HepG2 (cell line): ENCODE data around the gene CMTM1. TPM values are rescaled to one million over a fixed set of nuclear protein-coding genes. Genes with fewer than 3 reads are reported as not detected.
A peak's percentile ranks its signal among the peaks of the same experiment; 100 is the strongest.

ENCODE experiments used
- FOXK2 ChIP-seq: fragments of 450-650 bp; IDR thresholded peaks from 2 replicates; pipeline ENCODE4 v1.6.1; 2016
- NFE2 ChIP-seq: sonication (generic); formaldehyde crosslinking; IDR thresholded peaks from 2 replicates; pipeline ENCODE4 v1.4.0; 2020; ENCODE audit warnings: missing genetic modification reagents
- RBM22 ChIP-seq: fragments of 200-400 bp; formaldehyde crosslinking; optimal IDR thresholded peaks from 2 replicates; pipeline ENCODE3; 2017; ENCODE audit warnings: mild to moderate bottlenecking, low read length, moderate library complexity
- RFX5 ChIP-seq: IDR thresholded peaks from 2 replicates; pipeline ENCODE4 v1.6.1; 2011; ENCODE audit warnings: low read depth, low read length, improper control_type of control experiment
- RFXAP ChIP-seq: sonication (generic); formaldehyde crosslinking; IDR thresholded peaks from 2 replicates; pipeline ENCODE4 v1.4.0; 2020; ENCODE audit warnings: missing genetic modification reagents, borderline replicate concordance
- SALL1 ChIP-seq: sonication (generic); formaldehyde crosslinking; IDR thresholded peaks from 2 replicates; pipeline ENCODE4 v1.8.0; 2022; ENCODE audit warnings: mild to moderate bottlenecking, missing genetic modification reagents
- SRSF4 ChIP-seq: fragments of 200-400 bp; formaldehyde crosslinking; IDR thresholded peaks from one replicate; pipeline ENCODE4 v1.6.1; 2018; ENCODE audit warnings: mild to moderate bottlenecking, low read depth, low read length, moderate library complexity; ENCODE audit not compliant: poor library complexity, severe bottlenecking
- TMF1 ChIP-seq: sonication (generic); formaldehyde crosslinking; IDR thresholded peaks from 2 replicates; pipeline ENCODE4 v1.8.1; 2022; ENCODE audit warnings: low read depth, missing genetic modification reagents
- YY1 ChIP-seq: IDR thresholded peaks from 2 replicates; pipeline ENCODE4 v1.6.1; 2011; ENCODE audit warnings: low read length, low read depth, moderate library complexity, mild to moderate bottlenecking; ENCODE audit not compliant: insufficient read depth, insufficient replicate concordance
- ZFP1 ChIP-seq: IDR thresholded peaks from 2 replicates; pipeline ENCODE4 v1.6.1; 2016
- ZNF326 ChIP-seq: sonication (generic); formaldehyde crosslinking; IDR thresholded peaks from 2 replicates; pipeline ENCODE4 v1.4.0; 2020; ENCODE audit warnings: missing genetic modification reagents, borderline replicate concordance
- ZNF562 ChIP-seq: sonication (generic); formaldehyde crosslinking; IDR thresholded peaks from 2 replicates; pipeline ENCODE4 v1.8.0; 2022; ENCODE audit warnings: missing genetic modification reagents, borderline replicate concordance
- ZNF747 ChIP-seq: sonication (generic); formaldehyde crosslinking; IDR thresholded peaks from 2 replicates; pipeline ENCODE4 v1.8.1; 2023; ENCODE audit warnings: missing genetic modification reagents, mild to moderate bottlenecking, borderline replicate concordance
- polyA plus RNA-seq, 8 experiments: library from polyadenylated mRNA; depleted of rRNA in 3 of 8; stranded (reverse) in 7 of 8; unstranded in 1 of 8; fragments of >200 nt; fragmentation: Illumina TruSeq in 4 of 8; extraction: Trizol in 4 of 8; gene quantifications; 2 replicates each; pipeline versions ENCODE4 v1.2.1 to v1.2.3, GENCODE V29; 2011 to 2016; ENCODE audit warnings: low read depth in 4 of 8, missing spikeins in 1 of 8, mixed read lengths in 1 of 8; ENCODE audit not compliant: insufficient read depth in 1 of 8
- total RNA-seq, 5 experiments: library from RNA; depleted of rRNA; stranded (reverse); fragments of >200 nt; fragmentation: Illumina TruSeq; extraction: Trizol; gene quantifications; 2 replicates each; pipeline ENCODE4 v1.2.3, GENCODE V29; 2016; ENCODE audit warnings: low read depth in 1 of 5
- TF ChIP-seq, protein P1 (sequence below): sonication (generic); formaldehyde crosslinking; IDR thresholded peaks from 2 replicates; pipeline ENCODE4 v1.4.0; 2020; ENCODE audit warnings: missing genetic modification reagents
- TF ChIP-seq, protein P2 (sequence below): sonication (generic); formaldehyde crosslinking; IDR thresholded peaks from 2 replicates; pipeline ENCODE4 v1.5.0; 2020; ENCODE audit warnings: mild to moderate bottlenecking, missing genetic modification reagents, borderline replicate concordance
- TF ChIP-seq, protein P3 (sequence below): sonication (generic); IDR thresholded peaks from 2 replicates; pipeline ENCODE4 v1.6.1; 2016; ENCODE audit warnings: low read depth, borderline replicate concordance

The CMTM1 gene
- total and polyA plus RNA-seq, 2 of the 13 experiments (the other 11 are each of a cell fraction or from before 2014, with no cell fraction given) = 1.7 to 2.9 TPM

DNA sequence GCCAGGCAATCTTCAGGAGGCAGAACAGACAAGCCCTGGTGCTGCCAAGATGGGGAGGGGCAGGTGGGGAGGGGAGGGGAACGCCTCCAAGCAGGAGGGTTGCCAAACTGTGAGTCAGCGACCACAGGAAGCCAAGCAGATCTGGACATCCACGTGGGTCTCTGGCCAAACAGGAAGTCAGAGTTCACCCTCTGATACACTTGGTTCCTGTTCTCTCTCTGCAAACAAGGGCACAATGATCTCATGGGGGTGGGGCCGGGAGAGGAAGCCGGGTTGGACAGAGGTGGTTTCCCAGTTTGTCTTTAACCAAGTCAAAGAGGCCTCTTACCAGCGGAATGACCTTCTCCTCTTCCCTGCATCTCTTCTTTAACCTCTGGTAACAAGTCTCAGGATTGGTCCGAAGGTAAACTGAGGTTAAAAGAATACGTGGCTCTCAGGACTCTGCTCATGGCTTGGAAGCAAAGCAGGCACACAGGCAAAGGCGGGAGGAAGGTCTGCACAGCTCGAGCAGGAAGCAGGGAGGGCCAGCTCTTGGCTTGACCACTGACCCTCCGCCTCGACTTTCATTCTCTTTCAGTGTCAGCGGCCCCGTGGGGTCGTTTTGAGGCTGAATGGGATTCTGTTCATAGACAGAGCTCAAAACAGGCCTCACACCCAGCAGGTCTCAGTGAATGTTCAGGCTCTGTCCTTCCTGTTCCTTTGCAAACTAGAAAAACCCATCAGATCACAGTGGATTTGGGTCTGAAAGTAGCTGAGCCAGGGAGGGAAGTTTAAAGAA is 49.2 kb upstream of the CMTM1 start (continued):
- TF ChIP-seq, protein P1, sequence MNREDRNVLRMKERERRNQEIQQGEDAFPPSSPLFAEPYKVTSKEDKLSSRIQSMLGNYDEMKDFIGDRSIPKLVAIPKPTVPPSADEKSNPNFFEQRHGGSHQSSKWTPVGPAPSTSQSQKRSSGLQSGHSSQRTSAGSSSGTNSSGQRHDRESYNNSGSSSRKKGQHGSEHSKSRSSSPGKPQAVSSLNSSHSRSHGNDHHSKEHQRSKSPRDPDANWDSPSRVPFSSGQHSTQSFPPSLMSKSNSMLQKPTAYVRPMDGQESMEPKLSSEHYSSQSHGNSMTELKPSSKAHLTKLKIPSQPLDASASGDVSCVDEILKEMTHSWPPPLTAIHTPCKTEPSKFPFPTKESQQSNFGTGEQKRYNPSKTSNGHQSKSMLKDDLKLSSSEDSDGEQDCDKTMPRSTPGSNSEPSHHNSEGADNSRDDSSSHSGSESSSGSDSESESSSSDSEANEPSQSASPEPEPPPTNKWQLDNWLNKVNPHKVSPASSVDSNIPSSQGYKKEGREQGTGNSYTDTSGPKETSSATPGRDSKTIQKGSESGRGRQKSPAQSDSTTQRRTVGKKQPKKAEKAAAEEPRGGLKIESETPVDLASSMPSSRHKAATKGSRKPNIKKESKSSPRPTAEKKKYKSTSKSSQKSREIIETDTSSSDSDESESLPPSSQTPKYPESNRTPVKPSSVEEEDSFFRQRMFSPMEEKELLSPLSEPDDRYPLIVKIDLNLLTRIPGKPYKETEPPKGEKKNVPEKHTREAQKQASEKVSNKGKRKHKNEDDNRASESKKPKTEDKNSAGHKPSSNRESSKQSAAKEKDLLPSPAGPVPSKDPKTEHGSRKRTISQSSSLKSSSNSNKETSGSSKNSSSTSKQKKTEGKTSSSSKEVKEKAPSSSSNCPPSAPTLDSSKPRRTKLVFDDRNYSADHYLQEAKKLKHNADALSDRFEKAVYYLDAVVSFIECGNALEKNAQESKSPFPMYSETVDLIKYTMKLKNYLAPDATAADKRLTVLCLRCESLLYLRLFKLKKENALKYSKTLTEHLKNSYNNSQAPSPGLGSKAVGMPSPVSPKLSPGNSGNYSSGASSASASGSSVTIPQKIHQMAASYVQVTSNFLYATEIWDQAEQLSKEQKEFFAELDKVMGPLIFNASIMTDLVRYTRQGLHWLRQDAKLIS (CRISPR knock-in tag) = no peak
- TF ChIP-seq, protein P2, sequence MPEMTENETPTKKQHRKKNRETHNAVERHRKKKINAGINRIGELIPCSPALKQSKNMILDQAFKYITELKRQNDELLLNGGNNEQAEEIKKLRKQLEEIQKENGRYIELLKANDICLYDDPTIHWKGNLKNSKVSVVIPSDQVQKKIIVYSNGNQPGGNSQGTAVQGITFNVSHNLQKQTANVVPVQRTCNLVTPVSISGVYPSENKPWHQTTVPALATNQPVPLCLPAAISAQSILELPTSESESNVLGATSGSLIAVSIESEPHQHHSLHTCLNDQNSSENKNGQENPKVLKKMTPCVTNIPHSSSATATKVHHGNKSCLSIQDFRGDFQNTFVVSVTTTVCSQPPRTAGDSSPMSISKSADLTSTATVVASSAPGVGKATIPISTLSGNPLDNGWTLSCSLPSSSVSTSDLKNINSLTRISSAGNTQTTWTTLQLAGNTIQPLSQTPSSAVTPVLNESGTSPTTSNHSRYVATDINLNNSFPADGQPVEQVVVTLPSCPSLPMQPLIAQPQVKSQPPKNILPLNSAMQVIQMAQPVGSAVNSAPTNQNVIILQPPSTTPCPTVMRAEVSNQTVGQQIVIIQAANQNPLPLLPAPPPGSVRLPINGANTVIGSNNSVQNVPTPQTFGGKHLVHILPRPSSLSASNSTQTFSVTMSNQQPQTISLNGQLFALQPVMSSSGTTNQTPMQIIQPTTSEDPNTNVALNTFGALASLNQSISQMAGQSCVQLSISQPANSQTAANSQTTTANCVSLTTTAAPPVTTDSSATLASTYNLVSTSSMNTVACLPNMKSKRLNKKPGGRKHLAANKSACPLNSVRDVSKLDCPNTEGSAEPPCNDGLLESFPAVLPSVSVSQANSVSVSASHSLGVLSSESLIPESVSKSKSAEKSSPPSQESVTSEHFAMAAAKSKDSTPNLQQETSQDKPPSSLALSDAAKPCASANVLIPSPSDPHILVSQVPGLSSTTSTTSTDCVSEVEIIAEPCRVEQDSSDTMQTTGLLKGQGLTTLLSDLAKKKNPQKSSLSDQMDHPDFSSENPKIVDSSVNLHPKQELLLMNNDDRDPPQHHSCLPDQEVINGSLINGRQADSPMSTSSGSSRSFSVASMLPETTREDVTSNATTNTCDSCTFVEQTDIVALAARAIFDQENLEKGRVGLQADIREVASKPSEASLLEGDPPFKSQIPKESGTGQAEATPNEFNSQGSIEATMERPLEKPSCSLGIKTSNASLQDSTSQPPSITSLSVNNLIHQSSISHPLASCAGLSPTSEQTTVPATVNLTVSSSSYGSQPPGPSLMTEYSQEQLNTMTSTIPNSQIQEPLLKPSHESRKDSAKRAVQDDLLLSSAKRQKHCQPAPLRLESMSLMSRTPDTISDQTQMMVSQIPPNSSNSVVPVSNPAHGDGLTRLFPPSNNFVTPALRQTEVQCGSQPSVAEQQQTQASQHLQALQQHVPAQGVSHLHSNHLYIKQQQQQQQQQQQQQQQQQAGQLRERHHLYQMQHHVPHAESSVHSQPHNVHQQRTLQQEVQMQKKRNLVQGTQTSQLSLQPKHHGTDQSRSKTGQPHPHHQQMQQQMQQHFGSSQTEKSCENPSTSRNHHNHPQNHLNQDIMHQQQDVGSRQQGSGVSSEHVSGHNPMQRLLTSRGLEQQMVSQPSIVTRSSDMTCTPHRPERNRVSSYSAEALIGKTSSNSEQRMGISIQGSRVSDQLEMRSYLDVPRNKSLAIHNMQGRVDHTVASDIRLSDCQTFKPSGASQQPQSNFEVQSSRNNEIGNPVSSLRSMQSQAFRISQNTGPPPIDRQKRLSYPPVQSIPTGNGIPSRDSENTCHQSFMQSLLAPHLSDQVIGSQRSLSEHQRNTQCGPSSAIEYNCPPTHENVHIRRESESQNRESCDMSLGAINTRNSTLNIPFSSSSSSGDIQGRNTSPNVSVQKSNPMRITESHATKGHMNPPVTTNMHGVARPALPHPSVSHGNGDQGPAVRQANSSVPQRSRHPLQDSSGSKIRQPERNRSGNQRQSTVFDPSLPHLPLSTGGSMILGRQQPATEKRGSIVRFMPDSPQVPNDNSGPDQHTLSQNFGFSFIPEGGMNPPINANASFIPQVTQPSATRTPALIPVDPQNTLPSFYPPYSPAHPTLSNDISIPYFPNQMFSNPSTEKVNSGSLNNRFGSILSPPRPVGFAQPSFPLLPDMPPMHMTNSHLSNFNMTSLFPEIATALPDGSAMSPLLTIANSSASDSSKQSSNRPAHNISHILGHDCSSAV (CRISPR knock-in tag) = no peak
- no peak for TF ChIP-seq ZNF326 (CRISPR knock-in tag)
- TF ChIP-seq FOXK2 = peak; percentile 88
- TF ChIP-seq ZFP1 = peak; percentile 89; the same call in 1 of the 2 replicates
- TF ChIP-seq RBM22 = no peak
- TF ChIP-seq RFX5 = no peak
- TF ChIP-seq, protein P3, sequence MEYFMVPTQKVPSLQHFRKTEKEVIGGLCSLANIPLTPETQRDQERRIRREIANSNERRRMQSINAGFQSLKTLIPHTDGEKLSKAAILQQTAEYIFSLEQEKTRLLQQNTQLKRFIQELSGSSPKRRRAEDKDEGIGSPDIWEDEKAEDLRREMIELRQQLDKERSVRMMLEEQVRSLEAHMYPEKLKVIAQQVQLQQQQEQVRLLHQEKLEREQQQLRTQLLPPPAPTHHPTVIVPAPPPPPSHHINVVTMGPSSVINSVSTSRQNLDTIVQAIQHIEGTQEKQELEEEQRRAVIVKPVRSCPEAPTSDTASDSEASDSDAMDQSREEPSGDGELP = peak; percentile 69; the same call in 1 of the 2 replicates
- no peak for TF ChIP-seq TMF1 (CRISPR knock-in tag)
- peak; percentile 86 for TF ChIP-seq SALL1 (CRISPR knock-in tag)
- TF ChIP-seq ZNF562 (CRISPR knock-in tag) = no peak
- no peak for TF ChIP-seq NFE2 (CRISPR knock-in tag)
- no peak for TF ChIP-seq SRSF4
- TF ChIP-seq RFXAP (CRISPR knock-in tag) = peak; percentile 90; the same call in 1 of the 2 replicates
- peak; percentile 74; the same call in 1 of the 2 replicates for TF ChIP-seq ZNF747 (CRISPR knock-in tag)
- TF ChIP-seq YY1 = no peak
